Vagina (tissue), 2 donors: ENCODE data around the gene C5orf46. TPM values are rescaled to one million over a fixed set of nuclear protein-coding genes. Genes with fewer than 3 reads are reported as not detected.

ENCODE experiments used
- DNase-seq, 2 donors: peaks; one replicate each; pipeline ENCODE4 v3.0.0-alpha.2; 2017; ENCODE audit errors: extremely low spot score in 2 of 2
- H3K27ac ChIP-seq: fragments of 200-600 bp; sonication (generic); one replicate; pipeline ENCODE4 v1.5.1; 2019
- H3K27me3 ChIP-seq: fragments of 200-600 bp; sonication (generic); one replicate; pipeline ENCODE4 v1.5.1; 2019
- H3K36me3 ChIP-seq, 2 donors: fragments of 200-600 bp; sonication (generic); one replicate each; pipeline ENCODE4 v1.5.1; 2017 to 2019
- H3K4me1 ChIP-seq: fragments of 200-600 bp; sonication (generic); one replicate; pipeline ENCODE4 v1.5.1; 2019
- H3K4me3 ChIP-seq, 2 donors: fragments of 200-600 bp; sonication (generic); 1 replicate in 1 of 2; 2 replicates in 1 of 2; pipeline ENCODE4 v1.5.1; 2016 to 2019
- H3K9me3 ChIP-seq: fragments of 200-600 bp; sonication (generic); one replicate; pipeline ENCODE4 v1.5.1; 2019
- CTCF ChIP-seq, 3 experiments: fragments of 450-650 bp in 2 of 3; fragments of 200-600 bp in 1 of 3; sonication (generic) in 1 of 3; IDR thresholded peaks; one replicate each; pipeline ENCODE4 v1.5.1; 2017 to 2019; ENCODE audit warnings: antibody characterized with exemption in 3 of 3, mild to moderate bottlenecking in 2 of 3, moderate library complexity in 2 of 3
- POLR2A ChIP-seq, 2 donors: fragments of 450-650 bp; IDR thresholded peaks; one replicate each; pipeline ENCODE4 v1.6.1; 2017; ENCODE audit warnings: antibody characterized with exemption in 2 of 2, mild to moderate bottlenecking in 2 of 2, moderate library complexity in 2 of 2
- POLR2AphosphoS5 ChIP-seq, 2 donors: sonication (generic); formaldehyde crosslinking; IDR thresholded peaks; one replicate each; pipeline ENCODE4 v1.9.0; 2017; ENCODE audit warnings: antibody characterized with exemption in 2 of 2, mild to moderate bottlenecking in 2 of 2, low read depth in 1 of 2; ENCODE audit not compliant: insufficient read depth in 1 of 2
- intact Hi-C: fragments of 100-400 bp; cut with DNase I; formaldehyde crosslinking; loops from one replicate; pipeline ENCODE4 v1.15.1; 2023
- total RNA-seq: library from RNA; depleted of rRNA; stranded (reverse); fragments of >200 nt; gene quantifications from one replicate; pipeline ENCODE4 v1.2.3, GENCODE V29; 2016

The C5orf46 gene
- total RNA-seq, 1 donor from 2014 or later: not detected

- H3K4me3 ChIP-seq: no peak overlapping the region
- intact Hi-C loops: no loop called here
- H3K9me3 ChIP-seq: no peaks in the 10 kb centered on the region
- no peak for DNase-seq
- peaks cover 11% of the 10 kb centered on the region for H3K4me1 ChIP-seq
- no peak overlapping the region for H3K27ac ChIP-seq
- TF ChIP-seq CTCF (IDR thresholded peaks at IDR 0.05): no peak
- no peak for TF ChIP-seq POLR2A (IDR thresholded peaks at IDR 0.05)
- TF ChIP-seq POLR2AphosphoS5 (IDR thresholded peaks at IDR 0.05; ENCODE audit: insufficient read depth in 1 of 2, low read depth in 1 of 2): no peak
- H3K27me3 ChIP-seq: no peaks in the 10 kb centered on the region
- no peaks in the 10 kb centered on the region for H3K36me3 ChIP-seq
These were observed 42.7 kb downstream of the C5orf46 start for GRCh38 chr5:147863454-147864158.

- Histone ChIP-seq H3K4me3 (no peak overlapping the region), H3K27me3 (no peaks in the 10 kb centered on the region), H3K4me1 (peaks cover 11% of the 10 kb centered on the region), H3K27ac (no peak overlapping the region), H3K9me3 (no peaks in the 10 kb centered on the region), H3K36me3 (no peaks in the 10 kb centered on the region)
- intact Hi-C loops: no loop called here
- no peak for TF ChIP-seq CTCF (IDR thresholded peaks at IDR 0.05)
- no peak for TF ChIP-seq POLR2A (IDR thresholded peaks at IDR 0.05)
- no peak for TF ChIP-seq POLR2AphosphoS5 (IDR thresholded peaks at IDR 0.05; ENCODE audit: insufficient read depth in 1 of 2, low read depth in 1 of 2)
- no peak for DNase-seq
These were observed 45.7 kb downstream of the C5orf46 start for GRCh38 chr5:147860641-147861025.

- intact Hi-C loops: no loop called here
- no peaks in the 10 kb centered on the region for H3K36me3 ChIP-seq
- no peak for TF ChIP-seq POLR2A (IDR thresholded peaks at IDR 0.05)
- TF ChIP-seq POLR2AphosphoS5 (IDR thresholded peaks at IDR 0.05; ENCODE audit: insufficient read depth in 1 of 2, low read depth in 1 of 2): no peak
- TF ChIP-seq CTCF (IDR thresholded peaks at IDR 0.05): no peak
- no peak overlapping the region for H3K27ac ChIP-seq
- H3K4me3 ChIP-seq: no peak overlapping the region
- no peak for DNase-seq
- peaks cover 11% of the 10 kb centered on the region for H3K4me1 ChIP-seq
- no peaks in the 10 kb centered on the region for H3K27me3 ChIP-seq
- no peaks in the 10 kb centered on the region for H3K9me3 ChIP-seq
These were observed 46.2 kb downstream of the C5orf46 start for GRCh38 chr5:147859962-147860640.

GRCh38 chr5:147858565-147858964 is 47.8 kb downstream of the C5orf46 start:
- H3K4me1 ChIP-seq: peaks cover 3% of the 10 kb centered on the region
- no peak overlapping the region for H3K4me3 ChIP-seq
- no peaks in the 10 kb centered on the region for H3K9me3 ChIP-seq
- no peak for DNase-seq
- no peak overlapping the region for H3K27ac ChIP-seq
- H3K27me3 ChIP-seq: no peaks in the 10 kb centered on the region
- intact Hi-C loops: no loop called here
- no peaks in the 10 kb centered on the region for H3K36me3 ChIP-seq
- no peak for TF ChIP-seq POLR2A (IDR thresholded peaks at IDR 0.05)
- no peak for TF ChIP-seq CTCF (IDR thresholded peaks at IDR 0.05)
- TF ChIP-seq POLR2AphosphoS5 (IDR thresholded peaks at IDR 0.05; ENCODE audit: insufficient read depth in 1 of 2, low read depth in 1 of 2): no peak
